Neural progenitor cell (in vitro differentiated cells): Measurements from ENCODE around the gene EHD4. TPM values are rescaled to one million over a fixed set of nuclear protein-coding genes. Genes with fewer than 3 reads are reported as not detected.

Experiments used
- DNase-seq: peaks from one replicate; pipeline ENCODE4 v3.0.0-alpha.2; 2016; ENCODE audit warnings: low spot score
- H2AFZ ChIP-seq: fragments of 200-600 bp; sonication (generic); replicated peaks from 2 replicates; pipeline ENCODE4 v1.6.1; 2016; ENCODE audit warnings: antibody characterized with exemption
- H3F3A ChIP-seq: fragments of 200-600 bp; sonication (generic); 2 replicates; pipeline ENCODE4 v1.6.1; 2016; ENCODE audit warnings: antibody characterized with exemption, low read depth
- H3K27ac ChIP-seq: fragments of 200-600 bp; sonication (generic); 2 replicates; pipeline ENCODE4 v1.5.1; 2016; ENCODE audit warnings: mild to moderate bottlenecking
- H3K27me3 ChIP-seq: fragments of 200-600 bp; sonication (generic); 2 replicates; pipeline ENCODE4 v1.6.1; 2016; ENCODE audit warnings: mild to moderate bottlenecking, moderate library complexity
- H3K36me3 ChIP-seq: fragments of 200-600 bp; sonication (generic); 2 replicates; pipeline ENCODE4 v1.5.1; 2016
- H3K4me1 ChIP-seq: fragments of 200-600 bp; sonication (generic); 2 replicates; pipeline ENCODE4 v1.6.1; 2016; ENCODE audit warnings: mixed run types
- H3K4me2 ChIP-seq: fragments of 200-600 bp; sonication (generic); 2 replicates; pipeline ENCODE4 v1.6.1; 2016
- H3K4me3 ChIP-seq: fragments of 200-600 bp; sonication (generic); 2 replicates; pipeline ENCODE4 v1.5.1; 2016
- H3K79me2 ChIP-seq: fragments of 200-600 bp; sonication (generic); 2 replicates; pipeline ENCODE4 v1.6.1; 2016; ENCODE audit warnings: low read depth
- H3K9ac ChIP-seq: fragments of 200-600 bp; sonication (generic); 2 replicates; pipeline ENCODE4 v1.6.1; 2016
- H3K9me3 ChIP-seq: fragments of 200-600 bp; sonication (generic); 2 replicates; pipeline ENCODE4 v1.5.1; 2016; ENCODE audit warnings: low read depth
- H4K20me1 ChIP-seq: fragments of 200-600 bp; sonication (generic); 2 replicates; pipeline ENCODE4 v1.6.1; 2016; ENCODE audit warnings: low read depth
- H3K27ac Mint-ChIP-seq: 3 replicates; pipeline ENCODE4 v1.8.0; 2021; ENCODE audit warnings: mixed read lengths
- H3K27me3 Mint-ChIP-seq: 2 replicates; pipeline ENCODE4 v1.8.0; 2022; ENCODE audit warnings: low read depth, mild to moderate bottlenecking, inconsistent platforms, moderate library complexity, mixed read lengths; ENCODE audit not compliant: insufficient read depth
- H3K36me3 Mint-ChIP-seq: 3 replicates; pipeline ENCODE4 v1.8.0; 2021; ENCODE audit warnings: mixed read lengths
- H3K4me1 Mint-ChIP-seq: 3 replicates; pipeline ENCODE4 v1.8.0; 2021; ENCODE audit warnings: mixed read lengths
- H3K4me3 Mint-ChIP-seq: 3 replicates; pipeline ENCODE4 v1.8.0; 2021; ENCODE audit warnings: mild to moderate bottlenecking, moderate library complexity, mixed read lengths
- H3K9me3 Mint-ChIP-seq: 3 replicates; pipeline ENCODE4 v1.8.0; 2020; ENCODE audit warnings: mixed read lengths
- CTCF ChIP-seq: fragments of 200-600 bp; sonication (generic); IDR thresholded peaks from 2 replicates; pipeline ENCODE4 v1.5.1; 2017; ENCODE audit warnings: antibody characterized with exemption, mild to moderate bottlenecking
- EZH2 ChIP-seq: fragments of 200-600 bp; sonication (generic); IDR thresholded peaks from 2 replicates; pipeline ENCODE4 v1.6.1; 2017; ENCODE audit warnings: antibody characterized with exemption, mild to moderate bottlenecking, moderate library complexity
- EZH2phosphoT487 ChIP-seq: fragments of 200-600 bp; sonication (generic); IDR thresholded peaks from 2 replicates; pipeline ENCODE4 v1.6.1; 2017; ENCODE audit warnings: antibody characterized with exemption
- total RNA-seq: library from RNA; depleted of rRNA; stranded (reverse); fragments of >200 nt; gene quantifications from 2 replicates; pipeline ENCODE4 v1.2.3, GENCODE V29; 2015; ENCODE audit warnings: low replicate concordance

The EHD4 gene
- total RNA-seq, 1 donor from 2014 or later = 6.9 TPM

- no peak overlapping the region for H3K4me3 ChIP-seq
- Mint-ChIP-seq H3K4me1 (peaks cover 16% of the 10 kb centered on the region), H3K9me3 (no peaks in the 10 kb centered on the region), H3K27ac (no peak overlapping the region), H3K4me3 (no peak overlapping the region), H3K27me3 (peaks cover 9% of the 10 kb centered on the region), H3K36me3 (no peaks in the 10 kb centered on the region)
- no peaks in the 10 kb centered on the region for H3K9me3 ChIP-seq
- DNase-seq = no peak
- H3K79me2 ChIP-seq = no peaks in the 10 kb centered on the region
- TF ChIP-seq CTCF (no peak), EZH2 (no peak), EZH2phosphoT487 (no peak)
- H2AFZ ChIP-seq = no peak overlapping the region
- H3F3A ChIP-seq = no peaks in the 10 kb centered on the region
- no peaks in the 10 kb centered on the region for H3K4me1 ChIP-seq
- no peak overlapping the region for H3K9ac ChIP-seq
- no peaks in the 10 kb centered on the region for H4K20me1 ChIP-seq
- no peak overlapping the region for H3K27ac ChIP-seq
- H3K4me2 ChIP-seq = no peak overlapping the region
- H3K27me3 ChIP-seq = no peaks in the 10 kb centered on the region
- H3K36me3 ChIP-seq = no peaks in the 10 kb centered on the region
Measured at GRCh38 chr15:42009474-42009873, 37.1 kb upstream of the EHD4 start.

GRCh38 chr15:42009022-42009421, 36.7 kb upstream of the EHD4 start:
- no peaks in the 10 kb centered on the region for H3K36me3 Mint-ChIP-seq

GRCh38 chr15:42007386-42007785, 35.0 kb upstream of the EHD4 start:
- Histone ChIP-seq H3K36me3 (no peaks in the 10 kb centered on the region), H3K27ac (no peak overlapping the region), H3K9me3 (no peaks in the 10 kb centered on the region), H3K4me1 (no peaks in the 10 kb centered on the region), H3F3A (no peaks in the 10 kb centered on the region), H4K20me1 (no peaks in the 10 kb centered on the region), H3K9ac (no peak overlapping the region), H3K79me2 (no peaks in the 10 kb centered on the region), H3K4me3 (no peak overlapping the region), H2AFZ (no peak overlapping the region), H3K4me2 (no peak overlapping the region), H3K27me3 (no peaks in the 10 kb centered on the region)
- Mint-ChIP-seq H3K27ac (no peak overlapping the region), H3K36me3 (no peaks in the 10 kb centered on the region), H3K4me1 (peaks cover 13% of the 10 kb centered on the region), H3K27me3 (peaks cover 9% of the 10 kb centered on the region), H3K9me3 (no peaks in the 10 kb centered on the region), H3K4me3 (no peak overlapping the region)
- TF ChIP-seq CTCF = no peak
- TF ChIP-seq EZH2 = no peak
- no peak for TF ChIP-seq EZH2phosphoT487
- DNase-seq = no peak

More at GRCh38 chr15:42009022-42009421, 36.7 kb upstream of the EHD4 start:
- Histone ChIP-seq H3K27me3 (no peaks in the 10 kb centered on the region), H3K27ac (no peak overlapping the region), H3K9me3 (no peaks in the 10 kb centered on the region), H3K4me3 (no peak overlapping the region), H3K79me2 (no peaks in the 10 kb centered on the region), H3K9ac (no peak overlapping the region), H3K4me2 (no peak overlapping the region), H4K20me1 (no peaks in the 10 kb centered on the region), H3F3A (no peaks in the 10 kb centered on the region), H2AFZ (no peak overlapping the region), H3K36me3 (no peaks in the 10 kb centered on the region), H3K4me1 (no peaks in the 10 kb centered on the region)
- peaks cover 16% of the 10 kb centered on the region for H3K4me1 Mint-ChIP-seq
- no peak for DNase-seq
- no peak overlapping the region for H3K4me3 Mint-ChIP-seq
- peaks cover 9% of the 10 kb centered on the region for H3K27me3 Mint-ChIP-seq
- no peaks in the 10 kb centered on the region for H3K9me3 Mint-ChIP-seq
- H3K27ac Mint-ChIP-seq = no peak overlapping the region
- TF ChIP-seq EZH2 (no peak), CTCF (no peak), EZH2phosphoT487 (no peak)
